ENCODE data around the gene TREML2.

- TF ChIP-seq EP300 (IDR thresholded peaks at IDR 0.05), result no peak
- TF ChIP-seq POLR2A (IDR thresholded peaks at IDR 0.05), result no peak
These were observed 26.3 kb downstream of the TREML2 start for GRCh38 chr6:41174610-41175009.
